ENCODE data around the gene RNF222. TPM values are rescaled to one million over a fixed set of nuclear protein-coding genes. Genes with fewer than 3 reads are reported as not detected.

RNF222 gene
- total and polyA plus RNA-seq, 2 experiments from 2014 or later, result 0.07 TPM; not detected in 1

DNA sequence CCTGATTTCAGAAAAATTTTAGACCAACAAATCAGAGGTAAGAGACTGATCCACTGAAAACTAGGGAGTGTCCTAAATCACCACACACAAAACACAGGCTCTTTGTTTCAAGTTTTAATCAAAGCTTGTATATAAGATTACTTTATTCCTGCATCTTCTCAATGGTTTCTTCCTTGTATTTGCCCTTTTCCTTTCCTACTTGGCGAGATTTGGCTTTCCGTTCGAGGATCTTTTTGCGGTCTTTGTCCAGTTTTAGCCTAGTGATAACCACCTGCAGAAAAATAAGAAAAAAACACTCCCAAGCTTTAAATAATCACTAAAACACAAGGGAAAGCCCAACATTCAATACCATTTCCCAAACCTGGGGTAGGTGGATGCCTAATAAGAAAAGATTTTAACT, 20.2 kb downstream of the RNF222 start (continued):
- no peak for TF ChIP-seq EZH2phosphoT487 (IDR thresholded peaks at IDR 0.05; ENCODE audit: unreplicated experiment)
- TF ChIP-seq EZH2 (IDR thresholded peaks at IDR 0.05; ENCODE audit: low read depth, unreplicated experiment), result no peak
- no peak for TF ChIP-seq NANOG (IDR thresholded peaks at IDR 0.05; ENCODE audit: borderline replicate concordance)

- H3K27ac Mint-ChIP-seq, result peak within 1 kb of the TSS; percentile 94
- Histone ChIP-seq H3K4me3 (peak within 1 kb of the TSS; percentile 96), H3K4me1 (ENCODE audit: insufficient read depth) (peaks cover 27% of the 10 kb centered on the region; the same call in 1 of the 2 replicates), H3K79me2 (replicated peaks; ENCODE audit: insufficient read depth) (peaks cover 31% of the 10 kb centered on the region), H3K27me3 (ENCODE audit: insufficient read depth) (no peaks in the 10 kb centered on the region), H3K36me3 (ENCODE audit: insufficient read depth) (peaks cover 47% of the 10 kb centered on the region), H2AFZ (peak within 1 kb of the TSS; percentile 47; the same call in 1 of the 2 replicates), H3K4me2 (peak within 1 kb of the TSS; percentile 99), H3F3A (replicated peaks; ENCODE audit: low read depth) (peaks cover 48% of the 10 kb centered on the region), H3K9me2 (ENCODE audit: insufficient read depth) (no peaks in the 10 kb centered on the region), H4K20me1 (replicated peaks; ENCODE audit: insufficient read depth) (peaks cover 26% of the 10 kb centered on the region), H3K27ac (ENCODE audit: low read depth) (peak within 1 kb of the TSS; percentile 99)
- H3K4me1 Mint-ChIP-seq, result peaks cover 36% of the 10 kb centered on the region
- H3K27me3 Mint-ChIP-seq (ENCODE audit: insufficient read depth, low read depth, poor library complexity), result peaks cover 6% of the 10 kb centered on the region
- ATAC-seq, result peak; percentile 94
- DNase-seq (ENCODE audit: low spot score), result peak; percentile 97
- no peaks in the 10 kb centered on the region for H3K9me3 Mint-ChIP-seq
- TF ChIP-seq EZH2phosphoT487 (IDR thresholded peaks at IDR 0.05; ENCODE audit: unreplicated experiment), result no peak
- TF ChIP-seq CTCF (conservative IDR thresholded peaks at IDR 0.05; ENCODE audit: low read depth in 2 of 2), result peak; percentile 51 to 52
- TF ChIP-seq POLR2AphosphoS5 (IDR thresholded peaks at IDR 0.05; ENCODE audit: low read depth), result peak; percentile 99
- 0 out of 2 replicates have a peak, but pooled peaks have one; percentile 46 for TF ChIP-seq ETS1 (IDR thresholded peaks at IDR 0.05)
- H3K4me3 Mint-ChIP-seq, result peak within 1 kb of the TSS; percentile 74
- peaks cover 71% of the 10 kb centered on the region for H3K36me3 Mint-ChIP-seq (ENCODE audit: low read depth)
These were observed 21.2 kb downstream of the RNF222 start, which contains the start of gene KRABD2 for GRCh38 chr17:8376271-8377067. KRABD2 (minus strand) TSS chr17:8376704.

GRCh38 chr17:8375738-8376259, 21.8 kb downstream of the RNF222 start:
- H3K4me2 ChIP-seq, result peak overlapping the region; percentile 99
- Mint-ChIP-seq H3K4me3 (peak overlapping the region; percentile 74), H3K27ac (peak overlapping the region; percentile 92), H3K9me3 (no peaks in the 10 kb centered on the region), H3K36me3 (ENCODE audit: low read depth) (peaks cover 68% of the 10 kb centered on the region), H3K27me3 (ENCODE audit: insufficient read depth, low read depth, poor library complexity) (peaks cover 8% of the 10 kb centered on the region), H3K4me1 (peaks cover 30% of the 10 kb centered on the region)
- no peaks in the 10 kb centered on the region for H3K9me2 ChIP-seq (ENCODE audit: insufficient read depth)
- H3K36me3 ChIP-seq (ENCODE audit: insufficient read depth), result peaks cover 40% of the 10 kb centered on the region
- DNase-seq (ENCODE audit: low spot score), result peak; percentile 60
- peaks cover 42% of the 10 kb centered on the region for H3F3A ChIP-seq (replicated peaks; ENCODE audit: low read depth)
- H3K4me1 ChIP-seq (ENCODE audit: insufficient read depth), result peaks cover 21% of the 10 kb centered on the region; the same call in 1 of the 2 replicates
- no peaks in the 10 kb centered on the region for H3K27me3 ChIP-seq (ENCODE audit: insufficient read depth)
- H3K27ac ChIP-seq (ENCODE audit: low read depth), result peak overlapping the region; percentile 98
- H3K79me2 ChIP-seq (replicated peaks; ENCODE audit: insufficient read depth), result peaks cover 25% of the 10 kb centered on the region
- peaks cover 19% of the 10 kb centered on the region; the same call in 1 of the 2 replicates for H4K20me1 ChIP-seq (replicated peaks; ENCODE audit: insufficient read depth)
- H2AFZ ChIP-seq, result peak overlapping the region; percentile 47; the same call in 1 of the 2 replicates
- peak overlapping the region; percentile 96 for H3K4me3 ChIP-seq
- peak; percentile 19 for ATAC-seq
- no peak for TF ChIP-seq JUNB (IDR thresholded peaks at IDR 0.05; ENCODE audit: unreplicated experiment)
- TF ChIP-seq ZNF331 (CRISPR knock-in tag; IDR thresholded peaks at IDR 0.05; ENCODE audit: low read depth), result no peak
- no peak for TF ChIP-seq ZNF114 (CRISPR knock-in tag; IDR thresholded peaks at IDR 0.05)
- no peak for TF ChIP-seq CREB1 (CRISPR knock-in tag; IDR thresholded peaks at IDR 0.05; ENCODE audit: low read depth)

Measured in GM23338 (cell line).